Measurements from ENCODE around the gene RALGPS1.

The RALGPS1 gene

DNA sequence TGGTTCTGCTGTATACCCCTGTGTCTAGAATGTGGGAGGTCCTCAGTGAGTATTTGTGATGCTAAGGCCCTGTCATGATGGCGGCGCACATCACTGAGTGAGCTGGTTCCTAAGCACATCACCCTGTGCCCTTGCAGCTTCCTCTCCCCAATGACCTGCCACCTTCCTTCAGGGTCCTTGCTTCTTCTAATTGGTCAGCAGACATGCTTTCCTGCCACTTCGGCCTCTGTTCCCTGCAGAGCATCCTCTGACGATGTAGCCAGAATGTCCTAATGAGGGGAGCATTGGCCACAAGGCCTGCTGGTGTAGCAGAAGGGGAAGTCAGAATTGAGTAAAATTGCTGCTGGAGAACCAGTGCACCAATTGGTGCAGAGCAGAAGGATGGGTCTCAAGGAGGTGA lies 238.9 kb downstream of the RALGPS1 start:
- TF ChIP-seq CTCF (IDR thresholded peaks at IDR 0.05; ENCODE audit: borderline replicate concordance, insufficient read depth, low read depth, low read length) = no peak
- no peak overlapping the region for H3K4me3 ChIP-seq (ENCODE audit: low read depth, low read length)

DNA sequence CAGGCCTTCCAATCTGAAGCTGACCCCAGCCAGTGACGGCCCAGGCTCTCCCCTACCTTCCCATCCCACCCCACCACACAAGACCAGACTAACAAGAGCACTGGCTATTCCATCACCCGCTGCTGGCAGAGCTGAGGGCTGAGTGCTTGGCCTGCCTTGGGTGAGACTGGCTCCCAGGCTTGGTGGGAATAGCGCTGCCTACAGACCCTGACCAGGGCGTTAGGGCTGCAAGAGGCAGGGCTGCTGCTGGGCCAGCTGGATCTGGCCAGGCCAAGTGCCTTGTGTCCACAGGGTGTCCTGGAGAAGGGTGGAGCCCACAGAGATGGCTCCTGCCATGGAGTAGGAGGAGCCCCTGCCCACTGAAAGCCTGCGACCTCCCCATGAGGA lies 239.4 kb downstream of the RALGPS1 start:
- TF ChIP-seq CTCF (IDR thresholded peaks at IDR 0.05; ENCODE audit: borderline replicate concordance, insufficient read depth, low read depth, low read length) = no peak
- H3K4me3 ChIP-seq (ENCODE audit: low read depth, low read length) = no peak overlapping the region

GRCh38 chr9:127154390-127155191 lies 240.0 kb downstream of the RALGPS1 start:
- TF ChIP-seq CTCF (IDR thresholded peaks at IDR 0.05; ENCODE audit: borderline replicate concordance, insufficient read depth, low read depth, low read length) = no peak
- H3K4me3 ChIP-seq (ENCODE audit: low read depth, low read length) = no peak overlapping the region

DNA sequence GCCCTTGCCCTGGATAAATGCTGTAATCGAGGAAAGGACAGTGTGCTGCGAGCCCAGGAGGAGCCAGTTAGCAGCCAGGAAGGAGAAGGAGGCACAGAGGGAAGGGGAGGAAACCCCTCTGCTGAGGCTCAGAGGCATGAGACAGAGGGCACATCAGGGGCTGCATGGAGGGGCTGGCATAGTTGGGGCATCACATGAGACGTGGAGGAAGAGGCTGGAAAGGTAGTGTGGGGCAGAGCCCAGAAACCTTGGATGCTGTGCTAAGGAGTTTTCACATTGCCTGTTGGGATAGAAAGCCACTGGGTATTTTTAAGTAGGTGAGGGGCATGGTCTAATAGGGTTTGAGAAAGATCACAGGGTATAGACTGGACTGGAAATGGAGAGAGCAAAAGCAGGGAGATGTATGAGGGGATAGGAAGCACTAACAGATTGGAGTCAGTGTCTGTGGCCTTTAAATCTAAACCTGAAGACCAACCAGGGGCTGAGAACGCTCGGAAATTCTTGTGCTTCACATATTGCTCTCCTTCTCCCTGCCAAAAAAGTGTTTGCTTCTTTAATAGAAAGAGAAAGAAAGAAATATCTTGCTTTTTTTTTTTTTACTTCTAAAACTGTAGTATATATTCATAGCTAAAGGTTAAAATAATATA lies 240.9 kb downstream of the RALGPS1 start:
- no peak for TF ChIP-seq CTCF (IDR thresholded peaks at IDR 0.05; ENCODE audit: borderline replicate concordance, insufficient read depth, low read depth, low read length)
- no peak overlapping the region for H3K4me3 ChIP-seq (ENCODE audit: low read depth, low read length)

DNA sequence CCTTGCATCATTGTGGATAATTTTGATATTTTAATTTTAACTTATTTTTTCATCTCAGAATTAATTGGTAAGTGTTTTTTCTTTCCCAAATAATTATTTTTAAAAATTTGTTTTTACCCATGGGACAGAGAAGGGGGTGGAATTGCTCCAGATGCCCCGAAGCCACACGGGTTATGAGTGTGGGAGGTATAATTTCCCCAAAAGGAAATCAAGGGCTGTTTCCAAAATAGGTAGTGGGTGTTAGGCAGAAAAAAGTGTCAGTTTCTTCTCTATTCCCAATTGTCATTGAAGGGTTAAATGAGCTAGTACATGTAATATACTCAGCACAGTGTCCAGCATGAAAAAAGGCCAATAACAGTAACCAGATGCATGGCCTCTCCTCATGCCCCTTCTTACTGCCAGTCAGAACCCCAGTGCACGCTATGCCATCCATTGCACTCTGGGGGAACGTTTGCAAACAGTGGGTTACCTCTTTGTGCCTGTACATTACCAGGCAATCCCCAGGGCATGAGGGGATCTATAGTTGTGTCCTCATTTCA lies 244.3 kb downstream of the RALGPS1 start:
- H3K4me3 ChIP-seq (ENCODE audit: low read depth, low read length) = no peak overlapping the region

GRCh38 chr9:127159325-127159801 lies 244.8 kb downstream of the RALGPS1 start:
- H3K4me3 ChIP-seq (ENCODE audit: low read depth, low read length) = no peak overlapping the region

More for the DNA sequence above, 244.3 kb downstream of the RALGPS1 start:
- no peak for TF ChIP-seq CTCF (IDR thresholded peaks at IDR 0.05; ENCODE audit: borderline replicate concordance, insufficient read depth, low read depth, low read length)

More at GRCh38 chr9:127159325-127159801, 244.8 kb downstream of the RALGPS1 start:
- no peak for TF ChIP-seq CTCF (IDR thresholded peaks at IDR 0.05; ENCODE audit: borderline replicate concordance, insufficient read depth, low read depth, low read length)

Measured in GM12875 (cell line).